Measurements from ENCODE around the gene FAM3D. TPM values are rescaled to one million over a fixed set of nuclear protein-coding genes. Genes with fewer than 3 reads are reported as not detected.
A peak's percentile ranks its signal among the peaks of the same experiment; 100 is the strongest.

The FAM3D gene
- total RNA-seq, 1 donor from 2014 or later: 5.8 TPM

- DNase-seq: no peak
- ATAC-seq: no peak
- TF ChIP-seq, protein P1, sequence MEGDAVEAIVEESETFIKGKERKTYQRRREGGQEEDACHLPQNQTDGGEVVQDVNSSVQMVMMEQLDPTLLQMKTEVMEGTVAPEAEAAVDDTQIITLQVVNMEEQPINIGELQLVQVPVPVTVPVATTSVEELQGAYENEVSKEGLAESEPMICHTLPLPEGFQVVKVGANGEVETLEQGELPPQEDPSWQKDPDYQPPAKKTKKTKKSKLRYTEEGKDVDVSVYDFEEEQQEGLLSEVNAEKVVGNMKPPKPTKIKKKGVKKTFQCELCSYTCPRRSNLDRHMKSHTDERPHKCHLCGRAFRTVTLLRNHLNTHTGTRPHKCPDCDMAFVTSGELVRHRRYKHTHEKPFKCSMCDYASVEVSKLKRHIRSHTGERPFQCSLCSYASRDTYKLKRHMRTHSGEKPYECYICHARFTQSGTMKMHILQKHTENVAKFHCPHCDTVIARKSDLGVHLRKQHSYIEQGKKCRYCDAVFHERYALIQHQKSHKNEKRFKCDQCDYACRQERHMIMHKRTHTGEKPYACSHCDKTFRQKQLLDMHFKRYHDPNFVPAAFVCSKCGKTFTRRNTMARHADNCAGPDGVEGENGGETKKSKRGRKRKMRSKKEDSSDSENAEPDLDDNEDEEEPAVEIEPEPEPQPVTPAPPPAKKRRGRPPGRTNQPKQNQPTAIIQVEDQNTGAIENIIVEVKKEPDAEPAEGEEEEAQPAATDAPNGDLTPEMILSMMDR (IDR thresholded peaks at IDR 0.05): no peak
- Histone ChIP-seq H3K4me3 (no peak overlapping the region), H3K9me3 (no peaks in the 10 kb centered on the region), H3K27ac (no peak overlapping the region), H3K4me1 (no peaks in the 10 kb centered on the region), H3K27me3 (ENCODE audit: low read depth) (no peaks in the 10 kb centered on the region), H3K36me3 (no peaks in the 10 kb centered on the region)
- intact Hi-C loops (cut with DNase I): no loop called here
Observed at GRCh38 chr3:58594117-58594516, 72.5 kb downstream of the FAM3D start.

DNA sequence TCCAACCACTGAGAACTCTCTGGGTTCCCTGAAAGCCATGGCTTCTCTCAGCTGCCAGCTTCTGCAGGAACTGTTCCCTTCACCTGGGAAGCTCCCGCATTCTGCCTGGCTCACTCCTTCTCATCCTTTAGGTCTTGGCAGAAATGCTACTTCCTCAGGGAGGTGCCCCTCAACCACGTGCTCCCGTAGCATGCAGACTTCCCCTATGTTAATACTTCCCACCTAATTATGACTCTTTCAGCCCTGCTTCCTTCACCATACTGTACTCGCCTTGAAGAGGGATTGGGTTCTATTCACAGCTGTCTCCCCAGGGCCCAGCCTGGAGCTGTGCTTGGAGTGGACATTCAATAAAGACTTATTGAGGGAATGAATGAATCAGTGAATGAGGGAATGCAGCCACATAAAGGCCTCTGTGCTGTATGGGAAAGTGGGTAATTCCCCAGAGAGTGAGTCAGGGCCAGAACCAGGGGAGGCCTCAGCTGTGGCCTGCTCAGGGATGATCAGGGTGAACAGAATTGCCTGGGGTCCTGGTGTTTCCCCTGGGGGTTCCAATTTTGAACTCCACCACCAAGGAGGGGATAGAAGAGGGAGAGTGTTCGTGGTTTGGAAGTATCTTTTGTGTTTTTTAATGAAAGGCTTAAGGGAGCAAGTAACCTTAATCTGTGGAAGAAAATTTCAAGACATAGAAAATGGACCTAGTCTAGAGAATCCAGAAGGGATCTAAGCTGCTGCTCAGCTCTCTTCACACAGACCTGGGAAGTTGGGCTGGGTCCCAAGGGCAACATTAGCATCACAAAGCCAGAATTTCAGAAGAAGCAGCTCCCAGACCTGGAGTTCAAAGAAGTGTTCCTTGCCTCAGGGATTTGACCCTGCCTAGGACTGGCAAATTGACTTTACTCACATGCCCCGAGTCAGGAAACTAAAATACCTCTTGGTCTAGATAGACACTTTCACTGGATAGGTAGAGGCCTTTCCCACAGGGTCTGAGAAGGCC lies 74.8 kb downstream of the FAM3D start:
- Histone ChIP-seq H3K4me1 (peaks cover 3% of the 10 kb centered on the region), H3K27ac (no peak overlapping the region), H3K4me3 (no peak overlapping the region), H3K27me3 (ENCODE audit: low read depth) (peaks cover 13% of the 10 kb centered on the region), H3K36me3 (no peaks in the 10 kb centered on the region), H3K9me3 (no peaks in the 10 kb centered on the region)
- intact Hi-C loops (cut with DNase I): no loop called here
- ATAC-seq: peak in 1 of 2 donors; percentile 35
- no peak for DNase-seq
- TF ChIP-seq, protein P1 (IDR thresholded peaks at IDR 0.05): no peak

GRCh38 chr3:58588030-58588614 lies 78.5 kb downstream of the FAM3D start:
- no peak overlapping the region for H3K4me3 ChIP-seq
- no peak for DNase-seq
- H3K27ac ChIP-seq: no peak overlapping the region
- H3K27me3 ChIP-seq (ENCODE audit: low read depth): peaks cover 21% of the 10 kb centered on the region
- H3K4me1 ChIP-seq: peaks cover 24% of the 10 kb centered on the region
- no peaks in the 10 kb centered on the region for H3K9me3 ChIP-seq
- intact Hi-C loops (cut with DNase I): no loop called here
- TF ChIP-seq, protein P1 (IDR thresholded peaks at IDR 0.05): no peak
- H3K36me3 ChIP-seq: no peaks in the 10 kb centered on the region
- ATAC-seq: no peak

GRCh38 chr3:58586776-58587192 lies 79.8 kb downstream of the FAM3D start:
- DNase-seq (no peak), ATAC-seq (peak in 1 of 2 donors; percentile 2)
- Histone ChIP-seq H3K27ac (no peak overlapping the region), H3K4me3 (no peak overlapping the region), H3K9me3 (no peaks in the 10 kb centered on the region), H3K36me3 (no peaks in the 10 kb centered on the region), H3K4me1 (peaks cover 24% of the 10 kb centered on the region), H3K27me3 (ENCODE audit: low read depth) (peaks cover 21% of the 10 kb centered on the region)
- TF ChIP-seq, protein P1 (IDR thresholded peaks at IDR 0.05): no peak
- intact Hi-C loops (cut with DNase I): no loop called here

DNA sequence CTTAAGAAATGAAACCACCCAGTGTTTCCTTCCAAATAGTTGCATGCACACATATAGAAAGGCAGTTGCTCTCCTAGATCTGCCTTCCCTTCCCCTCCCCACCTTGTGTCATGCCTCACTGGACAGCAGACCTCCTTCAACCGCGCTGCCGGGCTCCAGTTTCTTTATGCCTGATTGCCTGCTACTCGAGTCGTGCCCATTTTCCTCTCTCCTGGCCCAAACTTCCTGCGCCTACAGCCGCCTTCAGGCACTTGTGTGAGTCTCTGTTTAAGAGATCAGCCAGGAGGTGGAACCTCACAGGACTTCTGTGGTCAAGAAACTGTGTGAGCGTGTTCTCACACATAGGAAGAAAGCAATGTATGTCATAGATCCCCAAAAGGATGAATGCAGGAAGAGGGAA lies 80.6 kb downstream of the FAM3D start:
- no peaks in the 10 kb centered on the region for H3K36me3 ChIP-seq
- peaks cover 21% of the 10 kb centered on the region for H3K27me3 ChIP-seq (ENCODE audit: low read depth)
- ATAC-seq (no peak), DNase-seq (no peak)
- H3K9me3 ChIP-seq: no peaks in the 10 kb centered on the region
- peaks cover 24% of the 10 kb centered on the region for H3K4me1 ChIP-seq
- H3K4me3 ChIP-seq: peak overlapping the region; percentile 58
- intact Hi-C loops (cut with DNase I): no loop called here
- TF ChIP-seq, protein P1 (IDR thresholded peaks at IDR 0.05): no peak
- H3K27ac ChIP-seq: no peak overlapping the region

Data from lower lobe of right lung (tissue), 2 donors.